Retina (tissue), 1 donor: ENCODE data around the gene SMIM15.
"Not testable (repeated sequence)": the region's sequence is repeated elsewhere in the genome, so short reads cannot be mapped to it uniquely, and the experiment has no call there.

Experiments
- DNase-seq: peaks from one replicate; pipeline ENCODE4 v3.0.0-alpha.2; 2016

The SMIM15 gene, protein sequence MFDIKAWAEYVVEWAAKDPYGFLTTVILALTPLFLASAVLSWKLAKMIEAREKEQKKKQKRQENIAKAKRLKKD

GRCh38 chr5:61162010-61162831 lies at the start of gene SMIM15:
SMIM15 (minus strand) TSS chr5:61162468; CDS start chr5:61160171, 2,297 bp downstream.
- peak; percentile 95 for DNase-seq

- DNase-seq: no peak
Observed at GRCh38 chr5:61207884-61208283, 45.6 kb upstream of the SMIM15 start.

DNA sequence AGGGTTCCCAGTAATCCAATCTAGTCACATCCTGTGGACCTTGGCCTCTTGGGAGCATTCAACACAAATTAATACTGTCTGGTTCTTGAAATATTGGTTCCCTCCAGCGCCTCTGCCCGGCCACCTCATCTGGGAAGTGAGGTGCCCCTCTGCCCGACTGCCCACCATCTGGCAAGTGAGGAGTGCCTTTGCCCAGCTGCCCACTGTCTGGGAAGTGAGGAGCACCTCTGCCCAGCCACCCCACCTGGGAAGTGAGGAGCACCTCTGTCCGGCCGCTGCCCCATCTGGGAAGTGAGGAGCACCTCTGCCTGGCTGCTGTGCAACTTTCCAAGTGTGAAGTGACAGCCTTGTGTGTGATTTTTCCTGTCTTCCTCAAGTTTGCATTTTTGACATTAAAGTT lies 42.7 kb upstream of the SMIM15 start:
- no peak for DNase-seq

GRCh38 chr5:61202213-61202612 lies 39.9 kb upstream of the SMIM15 start:
- no peak for DNase-seq

DNA sequence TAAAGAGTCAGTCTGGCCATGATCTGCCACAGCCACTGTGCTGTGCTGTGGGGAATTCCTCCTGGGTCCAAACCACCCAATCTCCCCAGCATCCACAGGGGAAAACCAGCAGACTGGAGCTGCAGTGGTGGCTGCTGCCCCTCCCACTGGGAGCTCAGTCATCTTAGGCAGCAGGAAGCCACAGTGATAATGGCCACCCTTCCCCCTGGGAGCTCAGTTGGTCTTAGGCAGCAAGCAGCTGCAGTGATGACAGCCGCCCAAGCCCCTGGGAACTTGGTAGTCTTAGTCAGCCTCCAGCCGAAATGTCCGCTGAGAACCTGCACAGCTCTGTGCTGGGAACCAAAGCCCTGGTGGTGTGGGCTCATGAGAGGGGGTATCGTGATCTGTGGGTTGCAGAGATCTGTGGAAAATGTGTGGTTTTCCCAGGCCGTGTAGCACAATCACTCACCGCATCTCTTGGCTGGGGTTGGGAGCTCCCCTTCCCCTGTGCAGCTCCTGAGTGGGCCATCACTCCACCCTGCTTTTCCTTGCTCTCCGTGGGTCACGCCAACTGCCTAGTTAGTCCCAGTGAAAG lies 38.4 kb upstream of the SMIM15 start:
- DNase-seq: no peak

GRCh38 chr5:61198606-61199005 lies 36.3 kb upstream of the SMIM15 start:
- DNase-seq: no peak

DNA sequence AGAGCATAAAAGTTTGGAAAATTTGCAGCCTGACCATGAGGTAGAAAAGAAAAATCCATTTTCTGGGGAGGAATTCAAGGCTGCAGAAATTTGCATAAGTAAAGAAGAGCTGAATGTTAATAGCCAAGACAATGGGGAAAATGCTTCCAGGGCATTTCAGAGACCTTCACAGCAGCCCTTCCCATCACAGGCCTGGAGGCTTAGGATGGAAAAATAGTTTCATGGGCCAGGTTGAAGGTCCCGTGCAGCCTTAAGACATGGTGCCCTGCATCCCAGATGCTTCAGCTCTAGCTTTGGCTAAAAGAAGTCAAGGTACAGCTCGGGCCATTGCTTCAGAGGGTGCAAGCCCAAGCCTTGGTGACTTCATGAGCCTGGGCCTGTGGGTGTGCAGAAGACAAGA lies 25.6 kb upstream of the SMIM15 start:
- DNase-seq: not testable (repeated sequence)

DNA sequence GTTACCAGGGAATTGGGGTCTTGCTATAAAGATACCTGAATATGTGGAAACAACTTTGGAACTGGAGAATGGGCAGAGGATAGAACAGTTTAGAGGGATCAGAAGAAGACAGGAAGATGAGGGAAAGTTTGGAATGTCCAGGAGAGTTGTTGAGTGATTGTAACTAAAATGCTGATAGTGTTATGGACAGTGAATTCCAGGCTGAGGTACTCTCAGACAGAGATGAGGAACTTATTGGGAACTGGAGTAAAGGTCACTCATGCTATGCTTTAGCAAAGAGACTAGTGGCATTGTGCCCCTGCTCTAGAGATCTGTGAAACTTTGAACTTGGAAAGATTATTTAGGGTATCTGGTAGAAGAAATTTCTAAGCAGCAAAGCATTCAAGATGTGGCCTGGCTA lies 25.1 kb upstream of the SMIM15 start:
- not testable (repeated sequence) for DNase-seq

- DNase-seq: no peak
Observed at GRCh38 chr5:61186634-61187033, 24.4 kb upstream of the SMIM15 start.

GRCh38 chr5:61184708-61185107 lies 22.4 kb upstream of the SMIM15 start:
- DNase-seq: no peak

DNA sequence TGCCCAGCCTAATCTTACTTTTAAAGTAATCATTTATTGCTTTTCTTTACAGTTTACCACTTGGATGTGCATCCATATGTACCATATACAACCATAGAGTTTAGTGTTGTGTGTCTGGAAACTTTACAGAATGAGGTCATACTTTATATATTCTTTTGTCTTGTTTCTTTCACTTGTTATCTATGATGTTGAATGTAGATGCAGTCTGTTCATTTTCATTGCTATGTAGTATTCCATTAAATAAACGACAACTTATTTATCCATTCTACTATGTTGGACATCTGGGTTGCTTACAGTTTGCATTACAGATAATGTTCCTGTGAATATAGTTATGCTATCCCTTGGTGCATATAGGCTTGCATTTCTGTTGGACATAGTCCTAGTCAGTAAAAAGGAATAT lies 21.3 kb upstream of the SMIM15 start:
- DNase-seq: no peak

GRCh38 chr5:61182449-61182848 lies 20.2 kb upstream of the SMIM15 start:
- DNase-seq: no peak

- DNase-seq: no peak
Observed at GRCh38 chr5:61180886-61181285, 18.6 kb upstream of the SMIM15 start.

DNA sequence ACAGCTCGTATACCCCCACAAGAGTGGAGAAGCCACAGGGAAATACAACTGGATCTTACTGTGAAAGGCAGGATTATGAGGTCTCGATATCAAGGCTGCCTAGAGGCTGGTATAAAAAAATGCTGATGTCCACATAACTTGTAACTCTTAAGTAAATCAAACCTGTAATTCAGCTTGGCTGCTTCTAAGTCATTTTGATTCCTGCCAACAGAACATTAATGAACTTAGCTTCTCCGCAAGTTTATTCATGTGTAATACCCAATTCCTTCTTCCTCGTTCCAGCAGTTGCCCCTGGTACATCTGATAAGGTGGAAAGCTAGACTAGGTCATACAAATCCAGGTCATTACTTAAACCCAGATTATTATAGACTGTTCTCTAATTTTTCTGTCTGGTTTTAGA lies 16.4 kb upstream of the SMIM15 start:
- no peak for DNase-seq

- no peak for DNase-seq
Observed at GRCh38 chr5:61177716-61178115, 15.4 kb upstream of the SMIM15 start.

- DNase-seq: no peak
Observed at GRCh38 chr5:61177070-61177469, 14.8 kb upstream of the SMIM15 start.

DNA sequence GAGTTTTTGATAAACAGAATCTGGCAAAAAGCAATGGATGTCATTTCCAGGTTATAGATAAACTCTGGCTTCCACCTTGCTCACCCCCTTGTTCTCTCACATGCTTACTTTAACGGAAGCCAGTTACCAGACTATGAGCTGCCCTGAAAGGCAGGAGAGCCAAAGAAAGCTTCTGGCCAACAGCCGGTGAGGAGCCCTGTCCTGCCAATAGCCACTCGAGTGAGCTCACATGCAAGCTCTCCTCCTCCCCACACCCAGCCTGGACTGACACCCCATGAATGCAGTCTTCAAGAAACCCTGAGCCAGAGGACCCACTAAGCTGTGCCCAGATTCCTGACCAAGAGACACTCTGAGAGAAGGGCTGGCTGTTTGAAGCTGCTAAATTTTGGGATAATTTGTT lies 14.4 kb upstream of the SMIM15 start:
- DNase-seq: no peak

- DNase-seq: no peak
Observed at GRCh38 chr5:61171479-61171878, 9.2 kb upstream of the SMIM15 start.

DNA sequence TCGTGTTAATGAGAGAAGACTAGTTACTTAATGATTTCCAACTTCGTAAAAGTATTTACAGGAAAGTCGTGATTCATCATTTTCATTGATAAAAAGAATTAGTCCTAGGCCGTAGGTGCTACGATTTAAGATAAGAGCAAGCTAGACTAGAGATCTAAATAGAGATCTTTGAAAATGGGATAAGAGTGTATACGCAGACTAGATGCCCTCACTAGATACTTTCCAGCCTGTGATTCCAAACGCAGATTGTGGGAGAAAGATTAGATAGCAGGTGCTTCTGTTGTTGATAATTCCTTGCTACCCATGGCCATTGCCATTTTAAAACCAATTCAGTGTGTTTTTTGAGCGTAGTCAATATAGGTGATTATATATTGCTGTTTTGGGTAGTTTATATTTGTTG lies 6.7 kb upstream of the SMIM15 start:
- DNase-seq: no peak

- DNase-seq: no peak
Observed at GRCh38 chr5:61167382-61167781, 5.1 kb upstream of the SMIM15 start.

GRCh38 chr5:61163905-61164304 lies 1.6 kb upstream of the SMIM15 start:
- no peak for DNase-seq

- DNase-seq: peak; percentile 75
Observed at GRCh38 chr5:61162832-61163567, 732 bp upstream of the SMIM15 start.

DNA sequence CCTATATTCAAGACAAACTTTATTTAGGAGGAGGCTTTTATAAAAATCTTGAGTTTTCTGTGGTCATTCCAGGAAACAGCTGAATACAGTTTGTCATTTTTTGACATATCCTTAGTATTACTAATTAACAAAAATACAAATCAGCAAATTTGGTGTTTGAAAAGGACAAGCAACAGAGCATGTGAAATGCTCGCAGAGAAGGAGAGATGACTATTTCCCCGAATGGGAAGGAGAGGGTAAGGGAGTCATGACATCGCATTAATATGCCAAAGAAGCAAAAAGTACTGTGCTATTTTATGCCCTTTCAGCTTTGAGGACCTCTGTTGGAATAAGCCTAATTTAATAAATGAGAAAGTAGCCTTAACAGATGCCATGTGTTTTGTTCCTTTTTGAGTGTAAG lies 1.8 kb downstream of the SMIM15 start:
- DNase-seq: no peak

GRCh38 chr5:61159836-61160235 lies 2.4 kb downstream of the SMIM15 start:
- DNase-seq: no peak
